Measurements from ENCODE around the gene SP1. TPM values are rescaled to one million over a fixed set of nuclear protein-coding genes. Genes with fewer than 3 reads are reported as not detected.
"Not testable (repeated sequence)": the region's sequence is repeated elsewhere in the genome, so short reads cannot be mapped to it uniquely, and the experiment has no call there.

SP1 gene
- total RNA-seq, 1 donor: 50.3 TPM

DNA sequence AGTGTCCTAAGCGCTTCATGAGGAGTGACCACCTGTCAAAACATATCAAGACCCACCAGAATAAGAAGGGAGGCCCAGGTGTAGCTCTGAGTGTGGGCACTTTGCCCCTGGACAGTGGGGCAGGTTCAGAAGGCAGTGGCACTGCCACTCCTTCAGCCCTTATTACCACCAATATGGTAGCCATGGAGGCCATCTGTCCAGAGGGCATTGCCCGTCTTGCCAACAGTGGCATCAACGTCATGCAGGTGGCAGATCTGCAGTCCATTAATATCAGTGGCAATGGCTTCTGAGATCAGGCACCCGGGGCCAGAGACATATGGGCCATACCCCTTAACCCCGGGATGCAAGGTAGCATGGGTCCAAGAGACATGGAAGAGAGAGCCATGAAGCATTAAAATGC lies 31.0 kb downstream of the SP1 start:
- H3K79me2 ChIP-seq (ENCODE audit: insufficient read depth, low read length): peaks cover 6% of the 10 kb centered on the region
- no peak overlapping the region for H2AFZ ChIP-seq (ENCODE audit: low read length)
- no peak overlapping the region for H3K4me2 ChIP-seq (ENCODE audit: insufficient read depth, low read length)
- TF ChIP-seq, protein P1, sequence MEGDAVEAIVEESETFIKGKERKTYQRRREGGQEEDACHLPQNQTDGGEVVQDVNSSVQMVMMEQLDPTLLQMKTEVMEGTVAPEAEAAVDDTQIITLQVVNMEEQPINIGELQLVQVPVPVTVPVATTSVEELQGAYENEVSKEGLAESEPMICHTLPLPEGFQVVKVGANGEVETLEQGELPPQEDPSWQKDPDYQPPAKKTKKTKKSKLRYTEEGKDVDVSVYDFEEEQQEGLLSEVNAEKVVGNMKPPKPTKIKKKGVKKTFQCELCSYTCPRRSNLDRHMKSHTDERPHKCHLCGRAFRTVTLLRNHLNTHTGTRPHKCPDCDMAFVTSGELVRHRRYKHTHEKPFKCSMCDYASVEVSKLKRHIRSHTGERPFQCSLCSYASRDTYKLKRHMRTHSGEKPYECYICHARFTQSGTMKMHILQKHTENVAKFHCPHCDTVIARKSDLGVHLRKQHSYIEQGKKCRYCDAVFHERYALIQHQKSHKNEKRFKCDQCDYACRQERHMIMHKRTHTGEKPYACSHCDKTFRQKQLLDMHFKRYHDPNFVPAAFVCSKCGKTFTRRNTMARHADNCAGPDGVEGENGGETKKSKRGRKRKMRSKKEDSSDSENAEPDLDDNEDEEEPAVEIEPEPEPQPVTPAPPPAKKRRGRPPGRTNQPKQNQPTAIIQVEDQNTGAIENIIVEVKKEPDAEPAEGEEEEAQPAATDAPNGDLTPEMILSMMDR (IDR thresholded peaks at IDR 0.05; ENCODE audit: extremely low read depth, low read depth, low read length): no peak
- DNase-seq (ENCODE audit: insufficient read length, low spot score, missing footprints): no peak
- H3K4me1 ChIP-seq (ENCODE audit: insufficient read depth, low read length): peaks cover 10% of the 10 kb centered on the region
- H3K27ac ChIP-seq (ENCODE audit: low read depth, low read length): no peak overlapping the region
- no peaks in the 10 kb centered on the region for H4K20me1 ChIP-seq (ENCODE audit: insufficient read depth, low read length)
- no peak overlapping the region for H3K4me3 ChIP-seq (ENCODE audit: insufficient read depth, low read length)
- H3K9me3 ChIP-seq (ENCODE audit: low read depth, low read length): no peaks in the 10 kb centered on the region
- H3K27me3 ChIP-seq (ENCODE audit: insufficient read depth, low read length): no peaks in the 10 kb centered on the region
- peaks cover 34% of the 10 kb centered on the region for H3K36me3 ChIP-seq (ENCODE audit: insufficient read depth, low read length)

DNA sequence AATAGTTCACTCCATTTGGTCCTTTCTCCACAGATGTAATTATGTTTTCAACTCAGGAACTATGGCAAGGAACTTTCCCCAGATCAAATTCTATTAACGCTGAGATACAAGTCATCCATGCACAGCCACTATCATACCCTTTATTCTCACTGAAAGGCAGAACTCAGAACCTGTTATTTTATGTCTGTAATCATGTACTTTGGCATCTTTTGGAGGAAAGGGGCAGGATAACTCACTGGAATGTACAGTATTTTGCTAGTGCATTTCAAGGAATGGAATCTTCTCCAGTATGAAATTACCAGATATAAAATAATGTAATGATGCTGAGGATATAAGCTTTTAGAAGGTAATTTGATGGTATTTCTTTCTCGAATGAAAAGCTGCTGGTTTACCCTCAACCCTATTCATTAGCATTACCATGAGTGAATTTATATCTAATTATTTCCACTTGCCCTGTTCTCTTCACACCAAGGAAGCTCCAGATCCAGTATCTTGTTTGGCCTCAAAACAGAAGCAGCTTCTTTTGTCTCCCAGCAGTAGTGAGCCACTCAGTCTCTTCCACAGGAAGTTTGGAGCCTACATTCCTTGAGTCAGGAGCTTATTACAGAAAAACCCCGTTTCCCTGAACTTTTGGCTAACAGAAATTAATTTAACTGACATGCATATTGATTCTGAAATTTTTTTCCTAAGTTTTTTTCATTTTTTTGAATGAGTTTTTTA lies 33.7 kb downstream of the SP1 start:
- Histone ChIP-seq H3K27ac (ENCODE audit: low read depth, low read length) (peak overlapping the region; percentile 5), H3K4me3 (ENCODE audit: insufficient read depth, low read length) (no peak overlapping the region), H3K9me3 (ENCODE audit: low read depth, low read length) (no peaks in the 10 kb centered on the region), H3K4me1 (ENCODE audit: insufficient read depth, low read length) (peaks cover 11% of the 10 kb centered on the region), H3K79me2 (ENCODE audit: insufficient read depth, low read length) (no peaks in the 10 kb centered on the region), H4K20me1 (ENCODE audit: insufficient read depth, low read length) (no peaks in the 10 kb centered on the region), H3K27me3 (ENCODE audit: insufficient read depth, low read length) (no peaks in the 10 kb centered on the region), H3K36me3 (ENCODE audit: insufficient read depth, low read length) (peaks cover 30% of the 10 kb centered on the region), H2AFZ (ENCODE audit: low read length) (no peak overlapping the region), H3K4me2 (ENCODE audit: insufficient read depth, low read length) (peak overlapping the region; percentile 75)
- no peak for DNase-seq (ENCODE audit: insufficient read length, low spot score, missing footprints)
- TF ChIP-seq, protein P1 (IDR thresholded peaks at IDR 0.05; ENCODE audit: extremely low read depth, low read depth, low read length): no peak

DNA sequence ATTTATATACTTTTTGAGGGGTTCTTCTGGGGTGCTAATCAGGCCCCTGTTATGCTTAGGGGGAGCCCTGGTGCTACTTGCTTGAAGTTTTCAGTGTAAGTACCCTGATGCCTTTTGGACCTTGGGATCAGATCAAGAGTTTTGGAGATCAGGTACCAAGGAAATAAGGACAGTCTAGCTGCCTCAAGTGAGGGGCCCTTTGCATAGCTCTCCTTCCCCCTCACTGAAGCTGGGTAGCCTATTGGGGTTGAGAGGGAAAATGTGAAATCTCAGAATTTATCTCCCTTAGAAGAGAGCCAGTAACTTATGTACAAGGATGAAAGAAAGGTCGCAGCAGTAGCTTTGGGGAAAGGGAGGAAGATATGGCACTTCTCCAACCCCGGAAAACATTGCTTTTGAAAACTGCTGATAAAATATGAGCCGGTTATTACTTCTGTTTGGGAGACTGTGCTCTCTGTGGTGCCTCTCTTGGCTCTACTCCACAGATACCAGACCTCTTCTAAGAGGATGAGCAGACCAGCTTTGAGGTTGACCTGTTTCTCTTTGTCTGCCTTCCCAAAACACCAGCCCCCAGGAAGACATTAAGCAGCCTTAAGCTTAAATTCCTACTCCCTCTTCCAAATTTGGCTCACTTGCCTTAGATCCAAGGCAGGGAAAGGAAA lies 34.9 kb downstream of the SP1 start:
- TF ChIP-seq, protein P1 (IDR thresholded peaks at IDR 0.05; ENCODE audit: extremely low read depth, low read depth, low read length): no peak
- Histone ChIP-seq H3K4me1 (ENCODE audit: insufficient read depth, low read length) (peaks cover 11% of the 10 kb centered on the region), H3K9me3 (ENCODE audit: low read depth, low read length) (no peaks in the 10 kb centered on the region), H3K27ac (ENCODE audit: low read depth, low read length) (no peak overlapping the region), H3K79me2 (ENCODE audit: insufficient read depth, low read length) (no peaks in the 10 kb centered on the region), H3K36me3 (ENCODE audit: insufficient read depth, low read length) (peaks cover 22% of the 10 kb centered on the region), H2AFZ (ENCODE audit: low read length) (no peak overlapping the region), H4K20me1 (ENCODE audit: insufficient read depth, low read length) (no peaks in the 10 kb centered on the region), H3K4me2 (ENCODE audit: insufficient read depth, low read length) (no peak overlapping the region), H3K4me3 (ENCODE audit: insufficient read depth, low read length) (no peak overlapping the region), H3K27me3 (ENCODE audit: insufficient read depth, low read length) (no peaks in the 10 kb centered on the region)
- DNase-seq (ENCODE audit: insufficient read length, low spot score, missing footprints): no peak

- DNase-seq (ENCODE audit: insufficient read length, low spot score, missing footprints); H3K9me3 ChIP-seq (ENCODE audit: low read depth, low read length); H3K27ac ChIP-seq (ENCODE audit: low read depth, low read length); H2AFZ ChIP-seq (ENCODE audit: low read length); H3K79me2 ChIP-seq (ENCODE audit: insufficient read depth, low read length); H3K4me3 ChIP-seq (ENCODE audit: insufficient read depth, low read length); H3K27me3 ChIP-seq (ENCODE audit: insufficient read depth, low read length); H3K4me2 ChIP-seq (ENCODE audit: insufficient read depth, low read length); H4K20me1 ChIP-seq (ENCODE audit: insufficient read depth, low read length): not testable (repeated sequence)
- Histone ChIP-seq H3K36me3 (ENCODE audit: insufficient read depth, low read length) (peaks cover 15% of the 10 kb centered on the region), H3K4me1 (ENCODE audit: insufficient read depth, low read length) (peaks cover 11% of the 10 kb centered on the region)
These were observed 35.9 kb downstream of the SP1 start for GRCh38 chr12:53415752-53416389.

DNA sequence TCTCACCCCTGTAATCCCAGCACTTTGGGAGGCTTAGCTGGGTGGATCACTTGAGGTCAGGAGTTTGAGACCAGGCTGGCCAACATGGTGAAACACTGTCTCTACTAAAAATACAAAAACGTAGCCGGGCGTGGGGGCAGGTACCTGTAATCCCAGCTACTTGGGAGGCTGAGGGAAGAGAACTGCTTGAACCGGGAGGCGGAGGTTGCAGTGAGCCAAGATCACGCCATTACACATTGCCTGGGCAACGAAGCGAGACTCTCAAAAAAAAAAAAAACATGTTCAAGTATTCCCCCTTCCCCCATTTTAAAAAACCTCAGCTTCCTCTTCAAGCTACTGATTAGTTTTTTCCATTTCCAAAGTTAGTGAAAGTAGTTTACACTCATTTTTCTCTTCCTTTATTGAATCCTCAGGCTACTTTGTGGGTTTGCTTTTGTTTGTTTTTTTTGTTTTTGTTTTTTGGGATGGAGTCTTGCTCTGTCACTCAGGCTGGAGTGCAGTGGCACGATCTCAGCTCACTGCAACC lies 37.4 kb downstream of the SP1 start:
- H3K36me3 ChIP-seq (ENCODE audit: insufficient read depth, low read length); H3K4me3 ChIP-seq (ENCODE audit: insufficient read depth, low read length); H3K27ac ChIP-seq (ENCODE audit: low read depth, low read length); DNase-seq (ENCODE audit: insufficient read length, low spot score, missing footprints); H3K79me2 ChIP-seq (ENCODE audit: insufficient read depth, low read length); H3K4me2 ChIP-seq (ENCODE audit: insufficient read depth, low read length); H3K9me3 ChIP-seq (ENCODE audit: low read depth, low read length); H3K27me3 ChIP-seq (ENCODE audit: insufficient read depth, low read length); H4K20me1 ChIP-seq (ENCODE audit: insufficient read depth, low read length); H2AFZ ChIP-seq (ENCODE audit: low read length): not testable (repeated sequence)
- peaks cover 16% of the 10 kb centered on the region for H3K4me1 ChIP-seq (ENCODE audit: insufficient read depth, low read length)
